ENCODE results near the gene USP48. TPM values are rescaled to one million over a fixed set of nuclear protein-coding genes. Genes with fewer than 3 reads are reported as not detected.

The USP48 gene
- total and polyA plus RNA-seq, 10 of the 15 experiments (the other 5 are each of a cell fraction or from before 2014, with no cell fraction given) = 21.2 to 115 (median 75.5) TPM

- TF ChIP-seq JUNB (IDR thresholded peaks at IDR 0.05) (no peak), RBBP5 (conservative IDR thresholded peaks at IDR 0.05) (no peak)
These were observed 42.0 kb upstream of the USP48 start (continued) for GRCh38 chr1:21824926-21825325.

DNA sequence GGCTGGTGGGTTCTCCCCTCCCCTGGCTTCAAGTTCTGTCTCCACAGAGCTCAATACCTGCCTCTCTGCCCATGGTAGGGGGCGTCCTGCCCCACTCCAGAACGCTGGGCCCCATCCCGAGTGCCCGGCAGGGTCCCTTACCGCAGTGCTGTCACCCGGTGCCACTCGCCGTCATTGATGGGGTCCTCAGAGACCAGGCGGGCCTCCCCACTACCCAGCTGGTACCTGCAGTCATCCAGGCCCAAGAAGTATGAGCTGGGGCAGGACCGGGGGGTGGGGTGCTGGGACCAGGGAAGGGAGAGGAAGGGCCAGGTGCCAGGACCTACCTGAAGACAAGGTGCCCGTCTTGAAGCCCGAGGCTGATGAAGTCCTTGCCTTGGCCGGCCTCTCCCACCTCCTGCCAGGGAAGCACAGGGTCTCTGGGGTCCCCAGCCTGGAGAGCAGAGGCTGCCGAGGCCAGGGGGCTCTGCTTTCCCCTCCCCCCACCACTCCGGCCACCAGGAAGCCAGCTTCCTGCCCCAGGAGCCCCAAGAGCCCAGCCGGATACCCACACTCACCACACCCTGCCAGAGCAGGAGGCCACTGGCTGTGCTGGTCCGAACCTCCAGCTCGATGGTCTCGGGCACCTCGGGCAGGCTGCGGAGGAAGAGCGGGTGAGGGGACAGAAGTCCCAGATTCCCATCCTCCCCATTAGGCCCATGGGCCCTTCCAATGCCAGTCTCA, 41.2 kb upstream of the USP48 start:
- SMC1A ChIA-PET (ENCODE audit: uncharacterized antibody, unreplicated experiment) = interaction anchor here (0.5 kb wide), 1 partner anchor 101 kb away, joined by 3 read pairs; no protein-coding TSS in a partner anchor
- TF ChIP-seq RUNX3 (IDR thresholded peaks at IDR 0.05; ENCODE audit: low read length) (no peak), FOXK2 (IDR thresholded peaks at IDR 0.05) (no peak), KAT2A (conservative IDR thresholded peaks at IDR 0.05; ENCODE audit: control insufficient read depth, low read depth, low read length) (no peak), SREBF1 (IDR thresholded peaks at IDR 0.05; ENCODE audit: low read length) (no peak), TARDBP (IDR thresholded peaks at IDR 0.05; ENCODE audit: borderline replicate concordance) (no peak), NFYA (IDR thresholded peaks at IDR 0.05; ENCODE audit: borderline replicate concordance, low read depth, low read length) (no peak), STAT3 (IDR thresholded peaks at IDR 0.05; ENCODE audit: low read depth, low read length) (no peak), SMC3 (IDR thresholded peaks at IDR 0.05; ENCODE audit: borderline replicate concordance, low read length) (no peak), CBX5 (IDR thresholded peaks at IDR 0.05; ENCODE audit: low read depth) (no peak), PML (IDR thresholded peaks at IDR 0.05; ENCODE audit: low read length) (no peak), MYB (IDR thresholded peaks at IDR 0.05; ENCODE audit: borderline replicate concordance, low read depth, low read length) (no peak), SUPT20H (IDR thresholded peaks at IDR 0.05; ENCODE audit: borderline replicate concordance, control insufficient read depth, low read depth, low read length) (no peak)
- TF ChIP-seq, protein P1, sequence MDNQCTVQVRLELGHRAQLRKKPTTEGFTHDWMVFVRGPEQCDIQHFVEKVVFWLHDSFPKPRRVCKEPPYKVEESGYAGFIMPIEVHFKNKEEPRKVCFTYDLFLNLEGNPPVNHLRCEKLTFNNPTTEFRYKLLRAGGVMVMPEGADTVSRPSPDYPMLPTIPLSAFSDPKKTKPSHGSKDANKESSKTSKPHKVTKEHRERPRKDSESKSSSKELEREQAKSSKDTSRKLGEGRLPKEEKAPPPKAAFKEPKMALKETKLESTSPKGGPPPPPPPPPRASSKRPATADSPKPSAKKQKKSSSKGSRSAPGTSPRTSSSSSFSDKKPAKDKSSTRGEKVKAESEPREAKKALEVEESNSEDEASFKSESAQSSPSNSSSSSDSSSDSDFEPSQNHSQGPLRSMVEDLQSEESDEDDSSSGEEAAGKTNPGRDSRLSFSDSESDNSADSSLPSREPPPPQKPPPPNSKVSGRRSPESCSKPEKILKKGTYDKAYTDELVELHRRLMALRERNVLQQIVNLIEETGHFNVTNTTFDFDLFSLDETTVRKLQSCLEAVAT (IDR thresholded peaks at IDR 0.05) = no peak
- TF ChIP-seq, protein P2, sequence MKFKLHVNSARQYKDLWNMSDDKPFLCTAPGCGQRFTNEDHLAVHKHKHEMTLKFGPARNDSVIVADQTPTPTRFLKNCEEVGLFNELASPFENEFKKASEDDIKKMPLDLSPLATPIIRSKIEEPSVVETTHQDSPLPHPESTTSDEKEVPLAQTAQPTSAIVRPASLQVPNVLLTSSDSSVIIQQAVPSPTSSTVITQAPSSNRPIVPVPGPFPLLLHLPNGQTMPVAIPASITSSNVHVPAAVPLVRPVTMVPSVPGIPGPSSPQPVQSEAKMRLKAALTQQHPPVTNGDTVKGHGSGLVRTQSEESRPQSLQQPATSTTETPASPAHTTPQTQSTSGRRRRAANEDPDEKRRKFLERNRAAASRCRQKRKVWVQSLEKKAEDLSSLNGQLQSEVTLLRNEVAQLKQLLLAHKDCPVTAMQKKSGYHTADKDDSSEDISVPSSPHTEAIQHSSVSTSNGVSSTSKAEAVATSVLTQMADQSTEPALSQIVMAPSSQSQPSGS (IDR thresholded peaks at IDR 0.05; ENCODE audit: low read length) = no peak
- H3K27ac ChIP-seq (ENCODE audit: control insufficient read depth, insufficient read depth) = no peak overlapping the region
- in situ Hi-C loops (cut with MboI) = no loop called here
- no peaks in the 10 kb centered on the region for H3K36me3 ChIP-seq (ENCODE audit: control insufficient read depth in 2 of 2, insufficient read depth in 2 of 2, low read length in 1 of 2)
- H3K9me3 ChIP-seq (replicated peaks; ENCODE audit: control insufficient read depth, insufficient read depth, low read length) = no peaks in the 10 kb centered on the region
- H4K20me1 ChIP-seq (ENCODE audit: control insufficient read depth, insufficient read depth) = no peaks in the 10 kb centered on the region
- no peaks in the 10 kb centered on the region for H3K27me3 ChIP-seq (replicated peaks in 1 of 2; ENCODE audit: control insufficient read depth in 2 of 2, insufficient read depth in 2 of 2, low read length in 1 of 2)
- WGBS (ENCODE audit: insufficient coverage, insufficient replicate concordance, low lambda C conversion rate, missing lambda C conversion rate) = 61% methylated on average over 21 of the region's 22 CpGs
- no peak overlapping the region for H3K4me2 ChIP-seq (ENCODE audit: control insufficient read depth, insufficient read depth)
- H3K9ac ChIP-seq (ENCODE audit: control insufficient read depth, insufficient read depth, low read length) = no peak overlapping the region
- no TSS peak for BruUV-seq (replicated peaks)
- DNase-seq (ENCODE audit: low read depth, low spot score) = no peak
- H3K79me2 ChIP-seq (ENCODE audit: control insufficient read depth, insufficient read depth, low read length) = no peaks in the 10 kb centered on the region
- CTCF ChIA-PET = no interaction called here
- POLR2A ChIA-PET = no interaction called here
- H2AFZ ChIP-seq (ENCODE audit: control insufficient read depth, low read depth, low read length) = no peak overlapping the region
- no peaks in the 10 kb centered on the region for H3K4me1 ChIP-seq (ENCODE audit: control insufficient read depth, insufficient read depth, low read length)
- H3K4me3 ChIP-seq = no peak overlapping the region
- intact Hi-C loops (cut with micrococcal nuclease; ENCODE audit: unreplicated experiment) = no loop called here
- no peak for FAIRE-seq
- ATAC-seq = no peak
- RAD21 ChIA-PET (ENCODE audit: unreplicated experiment) = no interaction called here

All from GM12878 (cell line).